ENCODE data around the gene MFAP4. TPM values are rescaled to one million over a fixed set of nuclear protein-coding genes. Genes with fewer than 3 reads are reported as not detected.

The MFAP4 gene, protein sequence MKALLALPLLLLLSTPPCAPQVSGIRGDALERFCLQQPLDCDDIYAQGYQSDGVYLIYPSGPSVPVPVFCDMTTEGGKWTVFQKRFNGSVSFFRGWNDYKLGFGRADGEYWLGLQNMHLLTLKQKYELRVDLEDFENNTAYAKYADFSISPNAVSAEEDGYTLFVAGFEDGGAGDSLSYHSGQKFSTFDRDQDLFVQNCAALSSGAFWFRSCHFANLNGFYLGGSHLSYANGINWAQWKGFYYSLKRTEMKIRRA
- total RNA-seq (2014; rRNA removed): not detected in 2 replicates
- not detected for Bru-seq, nascent RNA
- not detected for BruChase-seq, experiment 1, labeled RNA remaining after a 6-hour chase
- not detected for BruChase-seq, experiment 2, labeled RNA remaining after a 2-hour chase
- long read RNA-seq: 0 reads

DNA sequence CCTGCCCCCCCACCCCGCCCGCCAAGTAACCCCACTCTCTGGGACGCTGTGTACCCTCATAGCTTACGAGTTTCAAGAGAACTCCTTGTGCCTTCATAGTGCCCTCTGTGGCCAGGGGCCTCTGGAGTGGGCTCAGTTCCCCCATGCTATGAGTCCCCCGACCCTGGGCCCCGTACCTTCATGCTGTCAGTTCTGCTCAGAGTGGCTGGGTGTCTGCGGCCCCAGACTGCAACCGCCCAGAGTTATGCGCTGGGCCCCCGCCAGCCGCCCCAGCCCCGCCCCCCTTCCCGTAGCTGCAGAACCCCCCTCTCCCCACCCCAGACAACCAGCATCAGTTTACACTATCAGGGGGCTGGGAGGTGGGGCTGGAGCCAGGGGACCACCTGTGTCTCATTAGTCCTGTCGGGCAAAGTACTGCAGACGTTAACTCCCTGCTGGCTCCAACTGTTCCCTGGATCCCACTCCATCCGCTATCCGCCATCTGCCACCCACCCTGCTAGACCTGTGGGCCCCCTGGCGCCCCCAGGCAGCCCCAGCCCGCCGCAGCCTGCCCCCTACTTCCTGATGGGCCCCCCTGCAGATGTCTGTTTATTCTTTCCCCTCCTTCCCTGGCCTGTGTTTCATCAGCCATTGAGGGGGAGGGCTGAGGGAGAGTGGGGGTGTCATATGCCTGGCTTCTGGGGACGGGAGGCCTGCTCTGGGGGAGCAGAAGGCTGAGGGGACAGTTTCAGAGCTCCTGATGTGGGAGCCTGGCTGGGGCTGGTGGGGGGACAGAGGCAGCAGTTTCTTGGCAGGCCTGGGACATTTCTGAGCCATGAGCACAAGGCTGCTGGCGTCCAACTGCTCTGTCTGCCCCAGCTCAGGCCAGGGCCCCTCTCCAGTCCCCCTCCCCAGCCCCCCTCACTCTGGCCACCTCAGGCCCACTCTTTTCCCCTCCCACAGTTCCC, at the start of gene MFAP4:
TSS of gene MFAP4 (minus strand) at position 217 of the 947 bp plus-strand sequence. CDS start at position 182, 35 bp downstream.
- H3K9me3 ChIP-seq (ENCODE audit: low read length): no peaks in the 10 kb centered on the region
- intact Hi-C loops (cut with micrococcal nuclease): no loop called here
- no peak within 1 kb of the TSS for H2AFZ ChIP-seq (ENCODE audit: low read length)
- H4K20me1 ChIP-seq (ENCODE audit: low read length): no peaks in the 10 kb centered on the region
- no peak for TF ChIP-seq EZH2 (IDR thresholded peaks at IDR 0.05; ENCODE audit: low read length, unreplicated experiment)
- TF ChIP-seq EZH2phosphoT487 (IDR thresholded peaks at IDR 0.05; ENCODE audit: borderline replicate concordance, low read length): no peak
- TF ChIP-seq, protein P1, sequence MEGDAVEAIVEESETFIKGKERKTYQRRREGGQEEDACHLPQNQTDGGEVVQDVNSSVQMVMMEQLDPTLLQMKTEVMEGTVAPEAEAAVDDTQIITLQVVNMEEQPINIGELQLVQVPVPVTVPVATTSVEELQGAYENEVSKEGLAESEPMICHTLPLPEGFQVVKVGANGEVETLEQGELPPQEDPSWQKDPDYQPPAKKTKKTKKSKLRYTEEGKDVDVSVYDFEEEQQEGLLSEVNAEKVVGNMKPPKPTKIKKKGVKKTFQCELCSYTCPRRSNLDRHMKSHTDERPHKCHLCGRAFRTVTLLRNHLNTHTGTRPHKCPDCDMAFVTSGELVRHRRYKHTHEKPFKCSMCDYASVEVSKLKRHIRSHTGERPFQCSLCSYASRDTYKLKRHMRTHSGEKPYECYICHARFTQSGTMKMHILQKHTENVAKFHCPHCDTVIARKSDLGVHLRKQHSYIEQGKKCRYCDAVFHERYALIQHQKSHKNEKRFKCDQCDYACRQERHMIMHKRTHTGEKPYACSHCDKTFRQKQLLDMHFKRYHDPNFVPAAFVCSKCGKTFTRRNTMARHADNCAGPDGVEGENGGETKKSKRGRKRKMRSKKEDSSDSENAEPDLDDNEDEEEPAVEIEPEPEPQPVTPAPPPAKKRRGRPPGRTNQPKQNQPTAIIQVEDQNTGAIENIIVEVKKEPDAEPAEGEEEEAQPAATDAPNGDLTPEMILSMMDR (conservative IDR thresholded peaks at IDR 0.05; ENCODE audit: low read depth, low read length): no peak
- H3F3A ChIP-seq (ENCODE audit: low read length, unreplicated experiment): no peaks in the 10 kb centered on the region
- H3K36me3 ChIP-seq (ENCODE audit: low read depth, low read length): peaks cover 12% of the 10 kb centered on the region; the same call in 1 of the 2 replicates
- no peak for DNase-seq
- CTCF ChIA-PET: no interaction called here
- POLR2A ChIA-PET (ENCODE audit: unreplicated experiment): no interaction called here
- BruUV-seq (replicated peaks): no TSS peak
- no peak within 1 kb of the TSS for H3K4me3 ChIP-seq (ENCODE audit: low read length)
- H3K9me2 ChIP-seq (replicated peaks; ENCODE audit: low read length): no peaks in the 10 kb centered on the region
- ATAC-seq: no peak
- no peaks in the 10 kb centered on the region for H3K27me3 ChIP-seq (ENCODE audit: low read length)
- H3K79me2 ChIP-seq (ENCODE audit: low read length): no peaks in the 10 kb centered on the region
- H3K27ac ChIP-seq (ENCODE audit: low read length): no peak within 1 kb of the TSS
- H3K4me1 ChIP-seq (ENCODE audit: insufficient read depth, low read length): peaks cover 13% of the 10 kb centered on the region; the same call in 1 of the 2 replicates
- no peak within 1 kb of the TSS for H3K9ac ChIP-seq (ENCODE audit: low read length)
- no peak within 1 kb of the TSS for H3K4me2 ChIP-seq (ENCODE audit: low read length)

DNA sequence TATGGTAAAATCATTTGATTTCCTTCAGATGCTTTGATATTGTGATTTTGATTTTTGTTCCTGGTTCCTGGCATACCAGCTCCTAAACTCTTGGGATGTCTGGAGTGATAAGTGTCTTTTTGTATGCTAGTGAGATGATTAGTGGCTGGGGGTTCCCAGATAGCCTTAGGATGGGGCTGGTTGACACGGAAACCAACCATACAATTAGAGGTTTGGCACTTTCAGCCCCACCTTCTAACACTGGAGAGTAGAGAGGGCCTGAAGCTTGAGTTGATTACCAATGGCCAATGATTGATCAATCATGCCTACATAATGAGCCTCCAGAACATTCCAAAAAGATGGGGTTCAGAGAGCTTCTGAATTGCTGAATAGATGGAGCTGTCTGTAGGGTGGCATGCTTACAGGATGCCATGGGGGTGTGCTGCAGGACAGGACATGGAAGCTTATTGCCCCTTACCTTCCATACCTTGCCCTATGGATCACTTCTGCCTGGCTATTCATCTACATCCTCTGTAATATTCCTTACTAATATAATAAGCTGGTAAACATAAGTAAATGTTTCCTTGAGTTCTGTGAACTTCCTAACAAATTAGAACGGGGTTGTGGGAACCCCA, 46.8 kb upstream of the MFAP4 start:
- Histone ChIP-seq H3K9me3 (ENCODE audit: low read length) (no peaks in the 10 kb centered on the region), H4K20me1 (ENCODE audit: low read length) (no peaks in the 10 kb centered on the region), H3K27me3 (ENCODE audit: low read length) (no peaks in the 10 kb centered on the region), H3K4me3 (ENCODE audit: low read length) (no peak overlapping the region), H3K27ac (ENCODE audit: low read length) (no peak overlapping the region), H3K4me2 (ENCODE audit: low read length) (no peak overlapping the region), H3K9me2 (replicated peaks; ENCODE audit: low read length) (no peaks in the 10 kb centered on the region), H3K36me3 (ENCODE audit: low read depth, low read length) (no peaks in the 10 kb centered on the region), H3K79me2 (ENCODE audit: low read length) (no peaks in the 10 kb centered on the region), H3K9ac (ENCODE audit: low read length) (no peak overlapping the region), H3F3A (ENCODE audit: low read length, unreplicated experiment) (no peaks in the 10 kb centered on the region), H3K4me1 (ENCODE audit: insufficient read depth, low read length) (no peaks in the 10 kb centered on the region), H2AFZ (ENCODE audit: low read length) (no peak overlapping the region)
- ATAC-seq: no peak
- DNase-seq: no peak
- intact Hi-C loops (cut with micrococcal nuclease): no loop called here
- no TSS peak for BruUV-seq (replicated peaks)
- ChIA-PET CTCF (no interaction called here), POLR2A (ENCODE audit: unreplicated experiment) (no interaction called here)
- TF ChIP-seq, protein P1 (conservative IDR thresholded peaks at IDR 0.05; ENCODE audit: low read depth, low read length): no peak
- no peak for TF ChIP-seq EZH2phosphoT487 (IDR thresholded peaks at IDR 0.05; ENCODE audit: borderline replicate concordance, low read length)
- no peak for TF ChIP-seq EZH2 (IDR thresholded peaks at IDR 0.05; ENCODE audit: low read length, unreplicated experiment)
